Esophagus mucosa (tissue), 1 donor: ENCODE measurements around the gene SLF1. TPM values are rescaled to one million over a fixed set of nuclear protein-coding genes. Genes with fewer than 3 reads are reported as not detected.

Experiments
- ATAC-seq: fragments of 200-7000 bp; cut with Tn5 transposase; one replicate; pipeline ENCODE4 v1.9.1; 2020
- total RNA-seq: library from RNA; stranded (reverse); gene quantifications from one replicate; pipeline ENCODE4 v1.2.4, GENCODE V29; 2023
- donor health status: DM: yes; HTN: yes; CAD: no.

The SLF1 gene
- total RNA-seq, 1 donor from 2014 or later, result 5.0 TPM

GRCh38 chr5:94725142-94725541, 106.7 kb downstream of the SLF1 start:
- ATAC-seq, result no peak

- no peak for ATAC-seq
Observed at GRCh38 chr5:94731471-94731870, 113.0 kb downstream of the SLF1 start.

- no peak for ATAC-seq
Observed at GRCh38 chr5:94736498-94736897, 118.0 kb downstream of the SLF1 start.

GRCh38 chr5:94740286-94740685, 121.8 kb downstream of the SLF1 start:
- no peak for ATAC-seq

- no peak for ATAC-seq
Observed at GRCh38 chr5:94742852-94743251, 124.4 kb downstream of the SLF1 start.

- ATAC-seq, result no peak
Observed at GRCh38 chr5:94744906-94745305, 126.4 kb downstream of the SLF1 start.

- ATAC-seq, result peak; percentile 73
Observed at GRCh38 chr5:94745786-94746730, 127.6 kb downstream of the SLF1 start.

GRCh38 chr5:94746731-94747124, 128.3 kb downstream of the SLF1 start:
- no peak for ATAC-seq

Other genes starting within 250 kb of the SLF1 start
- 2.2 TPM for gene KIAA0825, start 65 bp upstream of the SLF1 start, total RNA-seq